DOHH2 (cell line): ENCODE results near the gene GCNA.
A peak's percentile ranks its signal among the peaks of the same experiment; 100 is the strongest.

Source experiments
- H3F3A ChIP-seq: fragments of 200-600 bp; sonication (generic), shearing (Covaris generic); 2 replicates; pipeline ENCODE4 v1.6.0; 2016; ENCODE audit warnings: antibody characterized with exemption, mild to moderate bottlenecking; ENCODE audit not compliant: control insufficient read depth, insufficient read depth
- H3K27ac ChIP-seq: fragments of 200-600 bp; sonication (generic); 2 replicates; pipeline ENCODE4 v1.5.1; 2014; ENCODE audit warnings: low read depth, mild to moderate bottlenecking, low read length, moderate library complexity
- H3K27me3 ChIP-seq: fragments of 200-600 bp; sonication (generic); 2 replicates; pipeline ENCODE4 v1.6.1; 2014; ENCODE audit warnings: mild to moderate bottlenecking, low read length, mixed read lengths; ENCODE audit not compliant: control insufficient read depth
- H3K36me3 ChIP-seq: fragments of 200-600 bp; sonication (generic); 2 replicates; pipeline ENCODE4 v1.6.1; 2014; ENCODE audit warnings: mild to moderate bottlenecking, low read length, moderate library complexity, mixed read lengths; ENCODE audit not compliant: control insufficient read depth
- H3K4me1 ChIP-seq: fragments of 200-600 bp; sonication (generic); 2 replicates; pipeline ENCODE4 v1.6.1; 2014; ENCODE audit warnings: mild to moderate bottlenecking, low read length, mixed read lengths; ENCODE audit not compliant: control insufficient read depth
- H3K4me2 ChIP-seq: fragments of 200-600 bp; sonication (generic); 2 replicates; pipeline ENCODE4 v1.6.0; 2014; ENCODE audit warnings: mild to moderate bottlenecking, low read length, moderate library complexity
- H3K4me3 ChIP-seq: fragments of 200-600 bp; sonication (generic); 2 replicates; pipeline ENCODE4 v1.5.1; 2014; ENCODE audit warnings: mild to moderate bottlenecking, low read length, mixed read lengths
- H3K79me2 ChIP-seq: fragments of 200-600 bp; sonication (generic); 2 replicates; pipeline ENCODE4 v1.6.1; 2014; ENCODE audit warnings: mild to moderate bottlenecking, low read length, mixed read lengths; ENCODE audit not compliant: control insufficient read depth
- H3K9me2 ChIP-seq: fragments of 200-600 bp; sonication (generic); replicated peaks from 2 replicates; pipeline ENCODE4 v1.6.1; 2014; ENCODE audit warnings: mild to moderate bottlenecking, low read length, mixed read lengths; ENCODE audit not compliant: control insufficient read depth
- H3K9me3 ChIP-seq: fragments of 200-600 bp; sonication (generic); 2 replicates; pipeline ENCODE4 v1.6.1; 2014; ENCODE audit warnings: antibody characterized with exemption, low read length, mixed read lengths; ENCODE audit not compliant: control insufficient read depth, insufficient read depth
- H4K20me1 ChIP-seq: fragments of 200-600 bp; sonication (generic); 2 replicates; pipeline ENCODE4 v1.6.0; 2014; ENCODE audit warnings: low read depth, mild to moderate bottlenecking, antibody characterized with exemption, low read length, moderate library complexity; ENCODE audit not compliant: control insufficient read depth, insufficient read depth
- CTCF ChIP-seq: fragments of 200-600 bp; sonication (generic); IDR thresholded peaks from one replicate; pipeline ENCODE4 v1.5.1; 2014; ENCODE audit warnings: antibody characterized with exemption, mild to moderate bottlenecking, low read depth, low read length; ENCODE audit not compliant: poor library complexity, severe bottlenecking
- EZH2phosphoT487 ChIP-seq: fragments of 200-600 bp; sonication (generic); IDR thresholded peaks from 2 replicates; pipeline ENCODE4 v1.6.1; 2017; ENCODE audit warnings: borderline replicate concordance, mild to moderate bottlenecking, antibody characterized with exemption, low read length, moderate library complexity, mixed read lengths

Gene GCNA

DNA sequence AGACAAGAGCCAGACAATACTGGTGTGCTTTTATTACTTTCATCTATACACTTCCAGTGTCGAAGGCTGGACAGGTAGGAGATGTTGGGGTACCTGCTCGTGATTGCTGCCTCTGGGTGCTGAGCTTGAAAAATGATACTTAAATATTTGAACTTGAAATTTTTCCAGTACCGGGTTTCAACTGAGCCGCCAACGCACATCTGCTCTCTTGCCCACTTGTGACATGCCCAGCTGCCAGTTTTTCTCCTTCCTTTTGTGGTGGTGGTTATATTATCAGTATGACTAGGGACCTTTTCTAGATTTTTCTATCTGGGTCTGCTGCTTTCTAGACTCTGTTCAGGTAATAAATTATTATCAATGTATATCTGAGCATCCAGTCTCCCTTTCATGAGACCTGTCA, 42.0 kb upstream of the GCNA start:
- Histone ChIP-seq H3K9me2 (no peaks in the 10 kb centered on the region), H3K9me3 (no peaks in the 10 kb centered on the region), H4K20me1 (peaks cover 15% of the 10 kb centered on the region; the same call in 1 of the 2 replicates), H3K27ac (no peak overlapping the region), H3K27me3 (no peaks in the 10 kb centered on the region), H3F3A (peaks cover 10% of the 10 kb centered on the region; the same call in 1 of the 2 replicates), H3K4me1 (peaks cover 64% of the 10 kb centered on the region), H3K36me3 (peaks cover 67% of the 10 kb centered on the region), H3K4me3 (peak overlapping the region; percentile 96), H3K4me2 (peak overlapping the region; percentile 89), H3K79me2 (peaks cover 95% of the 10 kb centered on the region)
- TF ChIP-seq CTCF (no peak), EZH2phosphoT487 (no peak)

- H3K9me2 ChIP-seq, result no peaks in the 10 kb centered on the region
- peaks cover 28% of the 10 kb centered on the region for H4K20me1 ChIP-seq
- peaks cover 99% of the 10 kb centered on the region for H3K79me2 ChIP-seq
- peak overlapping the region; percentile 20 for H3K4me3 ChIP-seq
- peaks cover 65% of the 10 kb centered on the region for H3K4me1 ChIP-seq
- peaks cover 82% of the 10 kb centered on the region for H3K36me3 ChIP-seq
- H3F3A ChIP-seq, result peaks cover 10% of the 10 kb centered on the region; the same call in 1 of the 2 replicates
- H3K9me3 ChIP-seq, result no peaks in the 10 kb centered on the region
- peak overlapping the region; percentile 65 for H3K4me2 ChIP-seq
- TF ChIP-seq CTCF (no peak), EZH2phosphoT487 (no peak)
- H3K27me3 ChIP-seq, result no peaks in the 10 kb centered on the region
- H3K27ac ChIP-seq, result no peak overlapping the region
Measured at GRCh38 chrX:71537743-71538142, 40.5 kb upstream of the GCNA start.

GRCh38 chrX:71540801-71541200, 37.4 kb upstream of the GCNA start:
- Histone ChIP-seq H3K9me3 (no peaks in the 10 kb centered on the region), H4K20me1 (peaks cover 18% of the 10 kb centered on the region), H3K4me3 (peak overlapping the region; percentile 33), H3F3A (peaks cover 10% of the 10 kb centered on the region; the same call in 1 of the 2 replicates), H3K4me2 (peak overlapping the region; percentile 65), H3K9me2 (no peaks in the 10 kb centered on the region), H3K36me3 (peaks cover 83% of the 10 kb centered on the region), H3K4me1 (peaks cover 59% of the 10 kb centered on the region), H3K27ac (peak overlapping the region; percentile 62), H3K79me2 (peaks cover 98% of the 10 kb centered on the region), H3K27me3 (no peaks in the 10 kb centered on the region)
- TF ChIP-seq EZH2phosphoT487 (no peak), CTCF (no peak)
